Cardiac fibroblast (primary cell): Measurements from ENCODE around the gene ABCD4.

Experiments
- DNase-seq, 2 donors: peaks; one replicate each; pipeline versions ENCODE4 v3.0.0 to v3.0.0-alpha.2; 2010; ENCODE audit warnings: low read depth in 2 of 2
- H3K4me3 ChIP-seq, 2 donors: replicated peaks in 1 of 2; 1 replicate in 1 of 2; 2 replicates in 1 of 2; pipeline ENCODE4 v1.5.1; 2011; ENCODE audit warnings: low read depth in 2 of 2, low read length in 2 of 2, mild to moderate bottlenecking in 2 of 2, moderate library complexity in 1 of 2
- TF ChIP-seq, protein P1 (sequence below): IDR thresholded peaks from one replicate; pipeline ENCODE4 v1.5.1; 2011; ENCODE audit warnings: low read depth, mild to moderate bottlenecking, low read length, inconsistent platforms

Gene ABCD4

DNA sequence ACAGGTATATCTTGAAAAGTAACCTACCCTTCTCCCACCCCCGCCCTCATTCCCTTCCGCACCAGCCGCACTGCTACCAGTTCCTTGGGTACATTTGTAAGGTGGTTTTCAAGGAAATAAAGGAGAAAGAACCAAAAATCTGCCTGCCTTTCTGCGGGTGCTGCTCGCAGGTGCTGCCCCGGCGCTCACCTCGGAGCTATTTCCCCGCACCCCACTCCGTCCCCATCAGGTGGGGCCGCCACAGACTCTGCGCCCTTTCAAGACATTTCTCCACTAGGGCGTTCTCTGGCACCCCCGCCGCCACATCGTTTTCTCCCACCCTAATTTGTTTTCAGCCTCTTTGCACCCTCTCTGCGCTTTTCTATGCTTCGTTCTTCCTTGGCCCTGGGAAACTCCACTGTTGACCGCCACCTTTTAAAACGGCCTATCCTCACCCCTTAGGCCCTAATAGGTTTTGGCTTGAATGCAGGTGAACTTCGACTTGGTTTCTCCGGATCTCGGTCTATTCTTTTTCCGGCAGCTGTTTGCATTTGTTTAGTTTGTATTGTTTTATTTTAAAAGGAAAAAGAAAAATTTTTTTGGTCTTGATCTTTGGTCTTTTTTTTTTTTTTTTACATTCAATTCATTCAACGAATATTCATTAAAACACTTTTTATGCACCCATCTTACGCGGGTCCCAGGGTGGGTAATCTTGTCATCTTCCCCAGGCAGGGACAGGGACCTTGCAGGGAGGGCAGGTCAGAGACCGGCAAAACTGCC, 60.5 kb downstream of the ABCD4 start:
- DNase-seq: no peak
- no peak overlapping the region for H3K4me3 ChIP-seq
- TF ChIP-seq, protein P1, sequence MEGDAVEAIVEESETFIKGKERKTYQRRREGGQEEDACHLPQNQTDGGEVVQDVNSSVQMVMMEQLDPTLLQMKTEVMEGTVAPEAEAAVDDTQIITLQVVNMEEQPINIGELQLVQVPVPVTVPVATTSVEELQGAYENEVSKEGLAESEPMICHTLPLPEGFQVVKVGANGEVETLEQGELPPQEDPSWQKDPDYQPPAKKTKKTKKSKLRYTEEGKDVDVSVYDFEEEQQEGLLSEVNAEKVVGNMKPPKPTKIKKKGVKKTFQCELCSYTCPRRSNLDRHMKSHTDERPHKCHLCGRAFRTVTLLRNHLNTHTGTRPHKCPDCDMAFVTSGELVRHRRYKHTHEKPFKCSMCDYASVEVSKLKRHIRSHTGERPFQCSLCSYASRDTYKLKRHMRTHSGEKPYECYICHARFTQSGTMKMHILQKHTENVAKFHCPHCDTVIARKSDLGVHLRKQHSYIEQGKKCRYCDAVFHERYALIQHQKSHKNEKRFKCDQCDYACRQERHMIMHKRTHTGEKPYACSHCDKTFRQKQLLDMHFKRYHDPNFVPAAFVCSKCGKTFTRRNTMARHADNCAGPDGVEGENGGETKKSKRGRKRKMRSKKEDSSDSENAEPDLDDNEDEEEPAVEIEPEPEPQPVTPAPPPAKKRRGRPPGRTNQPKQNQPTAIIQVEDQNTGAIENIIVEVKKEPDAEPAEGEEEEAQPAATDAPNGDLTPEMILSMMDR: no peak

DNA sequence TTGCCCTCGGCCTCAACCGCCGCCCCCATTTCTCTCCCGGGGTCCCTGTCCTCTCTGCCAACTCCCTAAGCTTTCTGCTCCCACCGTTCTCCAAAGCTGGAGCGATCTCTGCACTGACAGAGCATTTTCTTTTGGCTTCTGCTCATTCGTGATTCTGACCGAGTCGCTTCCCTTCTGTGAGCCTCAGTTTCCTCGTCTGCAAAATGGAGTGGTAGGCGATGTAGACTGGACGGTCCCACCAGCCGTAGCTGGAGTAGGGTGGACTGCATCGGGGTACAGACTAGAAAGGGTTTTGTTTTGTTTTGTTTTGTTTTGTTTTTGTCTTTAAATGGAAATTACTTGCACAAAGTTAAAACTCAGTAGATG, 61.1 kb downstream of the ABCD4 start:
- no peak overlapping the region for H3K4me3 ChIP-seq
- no peak for DNase-seq
- TF ChIP-seq, protein P1: no peak

DNA sequence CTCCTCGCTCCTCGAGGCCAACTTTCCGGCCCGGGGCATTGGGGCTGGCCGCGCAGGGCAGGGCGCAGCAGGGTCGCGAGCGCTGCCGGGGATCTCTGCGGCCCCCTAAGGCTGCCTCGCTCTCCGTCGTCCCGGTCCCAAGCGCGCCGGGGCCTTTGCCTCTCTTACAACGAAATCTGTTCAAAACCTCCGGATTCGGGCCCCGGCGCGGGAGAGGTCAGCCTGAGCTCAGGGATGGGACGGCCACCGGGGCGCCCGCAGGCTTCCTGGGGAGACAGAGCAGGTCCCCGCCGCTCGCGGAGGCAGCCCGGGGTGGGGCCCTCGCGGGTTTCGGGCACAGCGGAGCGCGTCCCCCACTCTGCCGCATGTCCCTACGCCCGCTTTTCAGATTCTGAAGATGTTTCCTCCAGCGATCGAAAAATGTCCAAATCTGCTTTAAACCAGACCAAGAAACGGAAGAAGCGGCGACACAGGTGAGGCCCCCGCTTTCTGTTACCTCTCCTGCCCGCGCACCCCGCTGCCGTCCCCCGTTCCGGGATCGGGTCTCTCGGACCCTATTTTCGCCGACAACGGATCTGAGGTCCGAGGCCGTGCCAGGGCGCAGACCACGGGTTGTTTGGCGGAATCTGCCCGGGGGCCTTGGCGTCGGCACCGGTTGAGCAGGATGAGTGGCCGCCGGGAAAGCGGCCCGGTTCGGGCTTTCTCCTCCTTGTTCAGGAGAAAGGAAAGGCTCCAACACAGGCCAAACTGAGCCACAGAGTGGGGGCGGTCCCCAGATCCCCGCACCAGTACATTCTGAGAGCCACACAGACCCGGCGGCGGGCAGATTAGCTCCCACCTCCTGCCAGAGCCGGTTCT, 61.7 kb downstream of the ABCD4 start:
- DNase-seq: peak in 1 of 2 donors; percentile 7
- H3K4me3 ChIP-seq: no peak overlapping the region
- TF ChIP-seq, protein P1: no peak

DNA sequence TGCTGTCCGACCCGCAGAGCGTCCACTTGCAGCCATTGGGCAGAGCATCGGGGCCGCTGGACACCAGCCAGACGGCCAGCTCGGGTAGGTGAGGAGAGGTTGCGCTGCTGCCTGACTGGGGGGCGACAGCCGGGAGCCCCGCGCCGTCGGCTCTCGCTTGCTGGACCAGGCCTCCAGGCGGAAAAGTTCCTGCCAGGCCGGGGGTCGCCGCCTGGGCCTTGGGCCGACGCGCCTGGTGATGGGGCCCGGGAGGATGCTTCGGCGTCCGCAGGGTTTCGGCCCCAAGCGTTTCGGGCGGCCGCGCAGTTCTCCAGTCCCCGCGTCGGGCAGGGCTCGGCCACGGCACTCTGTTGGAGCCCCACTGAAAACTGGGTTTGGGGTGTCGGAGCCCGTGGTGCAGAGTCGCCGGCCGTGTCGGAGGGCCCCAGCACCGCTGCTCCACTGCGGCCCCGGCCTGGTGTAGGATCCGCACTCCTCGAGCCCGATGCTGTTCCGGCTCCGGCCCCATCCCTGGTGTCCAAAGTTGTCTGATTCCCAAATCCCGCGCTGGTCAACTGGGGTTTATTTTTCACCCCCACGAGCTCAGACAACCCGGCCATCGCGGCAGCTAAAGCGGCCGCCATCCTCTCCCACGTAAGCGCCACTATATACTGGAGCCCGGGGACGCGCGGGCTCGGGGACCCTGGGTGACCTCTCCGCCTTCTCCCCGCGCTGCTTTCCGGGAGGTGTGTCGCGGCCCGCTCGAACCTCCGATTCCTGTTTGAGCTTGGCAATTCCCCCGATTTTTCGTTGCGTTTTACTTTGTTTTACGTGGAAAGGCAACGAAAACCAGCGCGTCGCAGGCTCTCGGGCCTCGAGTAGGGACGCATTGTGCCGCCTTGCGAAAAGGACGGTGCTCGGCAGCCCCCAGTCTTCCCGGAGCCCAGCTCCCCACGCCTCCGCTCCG, 62.6 kb downstream of the ABCD4 start:
- no peak overlapping the region for H3K4me3 ChIP-seq
- no peak for DNase-seq
- TF ChIP-seq, protein P1: no peak

DNA sequence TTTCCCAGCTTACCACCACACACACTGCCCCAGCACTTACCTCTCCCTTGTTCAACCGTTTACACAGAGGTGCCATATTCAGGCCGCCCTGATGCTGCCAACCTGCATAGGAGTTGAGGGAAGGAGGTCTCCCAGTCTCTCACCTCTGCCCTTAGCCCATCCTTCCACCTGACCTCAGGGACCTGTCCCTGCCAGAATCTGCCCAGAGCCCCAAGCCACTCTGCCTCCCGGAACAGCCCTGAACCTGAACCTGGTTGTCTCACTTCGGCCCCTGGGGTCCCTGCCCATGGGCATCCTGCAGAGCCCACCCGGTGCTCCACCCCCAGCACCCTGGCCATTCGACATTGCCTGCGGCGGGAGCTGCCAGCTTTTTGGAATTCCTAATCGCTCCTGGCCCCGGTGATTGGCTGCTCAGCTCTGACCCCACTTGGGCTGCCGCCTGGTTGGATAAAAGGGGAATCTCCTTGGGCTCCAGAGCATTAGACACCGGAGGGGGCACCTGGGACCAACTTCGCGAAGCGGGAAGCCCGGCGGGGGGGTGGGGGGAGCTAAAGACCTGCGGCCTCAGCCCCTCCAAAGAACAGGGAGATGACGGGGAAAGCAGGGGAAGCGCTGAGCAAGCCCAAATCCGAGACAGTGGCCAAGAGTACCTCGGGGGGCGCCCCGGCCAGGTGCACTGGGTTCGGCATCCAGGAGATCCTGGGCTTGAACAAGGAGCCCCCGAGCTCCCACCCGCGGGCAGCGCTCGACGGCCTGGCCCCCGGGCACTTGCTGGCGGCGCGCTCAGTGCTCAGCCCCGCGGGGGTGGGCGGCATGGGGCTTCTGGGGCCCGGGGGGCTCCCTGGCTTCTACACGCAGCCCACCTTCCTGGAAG, 63.5 kb downstream of the ABCD4 start, which contains the start of gene VSX2:
TSS of gene VSX2 (plus strand) at position 476 of the 874 bp plus-strand sequence. CDS start at position 589, 113 bp downstream.
- no peak for DNase-seq
- H3K4me3 ChIP-seq: no peak within 1 kb of the TSS
- TF ChIP-seq, protein P1: no peak

DNA sequence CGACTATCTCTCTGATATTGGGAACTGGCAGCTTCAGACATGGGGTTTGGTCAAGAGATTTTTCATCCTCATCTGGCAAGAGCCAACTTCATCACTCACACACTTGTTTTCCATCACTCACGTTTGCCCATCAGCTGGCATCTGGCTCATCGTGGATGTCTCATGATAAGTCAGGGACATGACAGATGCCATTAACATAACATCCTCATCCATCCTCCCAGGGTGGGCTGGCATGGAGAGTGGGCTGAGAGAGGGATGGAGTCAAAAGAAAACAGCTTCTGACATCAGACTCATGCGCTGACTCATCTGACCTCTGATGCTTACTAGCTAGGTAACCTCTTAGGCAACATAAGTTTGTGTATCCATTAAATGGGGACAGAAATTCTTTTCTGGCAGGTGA, 65.3 kb downstream of the ABCD4 start:
- H3K4me3 ChIP-seq: no peak overlapping the region
- DNase-seq: no peak
- TF ChIP-seq, protein P1: no peak
